DND-41 (cell line): Measurements from ENCODE around the gene AMPD3.

Experiments used
- ATAC-seq: fragments of 200-7000 bp; cut with Tn5 transposase; 3 replicates; pipeline ENCODE4 v1.9.1; 2021; ENCODE audit warnings: low read depth; ENCODE audit not compliant: insufficient read depth
- DNase-seq: peaks from one replicate; pipeline ENCODE4 v3.0.0-alpha.2; 2020
- H2AFZ ChIP-seq: 2 replicates; pipeline ENCODE4 v1.6.0; 2012; ENCODE audit warnings: low read depth, low read length
- H3K27ac ChIP-seq: 2 replicates; pipeline ENCODE4 v1.5.1; 2012; ENCODE audit warnings: low read length, inconsistent platforms
- H3K27me3 ChIP-seq: fragments of 200-600 bp; sonication (generic); 2 replicates; pipeline ENCODE4 v1.6.0; 2012; ENCODE audit warnings: low read length, mild to moderate bottlenecking, inconsistent platforms; ENCODE audit not compliant: insufficient read depth, poor library complexity
- H3K36me3 ChIP-seq: 2 replicates; pipeline ENCODE4 v1.5.1; 2012; ENCODE audit warnings: low read length, inconsistent platforms; ENCODE audit not compliant: insufficient read depth
- H3K4me1 ChIP-seq: 2 replicates; pipeline ENCODE4 v1.5.1; 2012; ENCODE audit warnings: mild to moderate bottlenecking, low read length; ENCODE audit not compliant: insufficient read depth
- H3K4me2 ChIP-seq: 2 replicates; pipeline ENCODE4 v1.6.0; 2012; ENCODE audit warnings: mild to moderate bottlenecking, moderate library complexity, low read length, inconsistent platforms; ENCODE audit not compliant: insufficient read depth
- H3K4me3 ChIP-seq, 2 experiments: fragments of 200-600 bp in 1 of 2; shearing (Covaris generic) in 1 of 2; 2 replicates each; pipeline ENCODE4 v1.5.1; 2012 to 2016; ENCODE audit warnings: inconsistent platforms in 2 of 2, low read length in 2 of 2, mild to moderate bottlenecking in 2 of 2, low read depth in 1 of 2, moderate library complexity in 1 of 2
- H3K79me2 ChIP-seq: 2 replicates; pipeline ENCODE4 v1.6.0; 2012; ENCODE audit warnings: low read length, inconsistent platforms; ENCODE audit not compliant: insufficient read depth
- H3K9ac ChIP-seq: 2 replicates; pipeline ENCODE4 v1.6.0; 2012; ENCODE audit warnings: low read depth, mild to moderate bottlenecking, inconsistent platforms, low read length, moderate library complexity
- H3K9me3 ChIP-seq: 2 replicates; pipeline ENCODE4 v1.5.1; 2012; ENCODE audit warnings: low read length, moderate library complexity, mild to moderate bottlenecking, inconsistent platforms; ENCODE audit not compliant: insufficient read depth, severe bottlenecking
- H4K20me1 ChIP-seq: 2 replicates; pipeline ENCODE4 v1.6.0; 2012; ENCODE audit warnings: low read length; ENCODE audit not compliant: insufficient read depth
- EZH2 ChIP-seq: IDR thresholded peaks from 3 replicates; pipeline ENCODE4 v1.6.1; 2012; ENCODE audit warnings: borderline replicate concordance, low read depth, mild to moderate bottlenecking, moderate library complexity, low read length, inconsistent platforms; ENCODE audit not compliant: severe bottlenecking
- TF ChIP-seq, protein P1 (sequence below): IDR thresholded peaks from 2 replicates; pipeline ENCODE4 v1.5.1; 2012; ENCODE audit warnings: borderline replicate concordance, low read length, moderate library complexity, mild to moderate bottlenecking; ENCODE audit not compliant: poor library complexity, severe bottlenecking; ENCODE audit errors: extremely low read depth

AMPD3 gene

DNA sequence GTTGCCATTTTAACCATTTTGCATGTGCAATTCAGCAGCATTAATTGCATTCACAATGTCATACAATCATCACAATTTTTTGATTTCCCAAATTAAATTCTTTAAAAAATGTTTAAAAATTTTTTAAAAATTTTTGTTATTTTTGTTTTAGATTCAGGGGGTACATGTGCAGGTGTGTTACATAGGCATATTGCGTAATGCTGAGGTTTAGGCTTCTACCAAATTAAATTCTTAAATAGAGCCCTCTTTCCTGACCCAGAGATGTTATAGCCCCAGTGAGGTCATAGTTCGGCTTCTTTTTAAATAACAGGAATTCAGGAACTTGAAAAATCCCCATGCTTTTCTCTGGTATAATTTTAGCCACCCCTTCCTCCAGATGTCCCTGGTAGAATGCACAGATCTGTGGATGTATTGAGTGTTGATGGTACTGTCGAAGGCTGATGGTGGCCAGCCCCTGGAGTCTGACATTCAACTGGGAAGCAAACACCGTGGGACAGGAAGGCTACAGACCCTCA is 11.3 kb upstream of the AMPD3 start:
- TF ChIP-seq, protein P1, sequence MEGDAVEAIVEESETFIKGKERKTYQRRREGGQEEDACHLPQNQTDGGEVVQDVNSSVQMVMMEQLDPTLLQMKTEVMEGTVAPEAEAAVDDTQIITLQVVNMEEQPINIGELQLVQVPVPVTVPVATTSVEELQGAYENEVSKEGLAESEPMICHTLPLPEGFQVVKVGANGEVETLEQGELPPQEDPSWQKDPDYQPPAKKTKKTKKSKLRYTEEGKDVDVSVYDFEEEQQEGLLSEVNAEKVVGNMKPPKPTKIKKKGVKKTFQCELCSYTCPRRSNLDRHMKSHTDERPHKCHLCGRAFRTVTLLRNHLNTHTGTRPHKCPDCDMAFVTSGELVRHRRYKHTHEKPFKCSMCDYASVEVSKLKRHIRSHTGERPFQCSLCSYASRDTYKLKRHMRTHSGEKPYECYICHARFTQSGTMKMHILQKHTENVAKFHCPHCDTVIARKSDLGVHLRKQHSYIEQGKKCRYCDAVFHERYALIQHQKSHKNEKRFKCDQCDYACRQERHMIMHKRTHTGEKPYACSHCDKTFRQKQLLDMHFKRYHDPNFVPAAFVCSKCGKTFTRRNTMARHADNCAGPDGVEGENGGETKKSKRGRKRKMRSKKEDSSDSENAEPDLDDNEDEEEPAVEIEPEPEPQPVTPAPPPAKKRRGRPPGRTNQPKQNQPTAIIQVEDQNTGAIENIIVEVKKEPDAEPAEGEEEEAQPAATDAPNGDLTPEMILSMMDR = no peak
- TF ChIP-seq EZH2 = no peak
- H3K27ac ChIP-seq = no peak overlapping the region
- H3K9ac ChIP-seq = no peak overlapping the region
- ATAC-seq (no peak), DNase-seq (no peak)
- no peaks in the 10 kb centered on the region for H3K36me3 ChIP-seq
- H3K4me1 ChIP-seq = peaks cover 22% of the 10 kb centered on the region
- H3K4me3 ChIP-seq = no peak overlapping the region
- H3K27me3 ChIP-seq = no peaks in the 10 kb centered on the region
- no peaks in the 10 kb centered on the region for H3K79me2 ChIP-seq
- no peaks in the 10 kb centered on the region for H4K20me1 ChIP-seq
- no peaks in the 10 kb centered on the region for H3K9me3 ChIP-seq
- no peak overlapping the region for H3K4me2 ChIP-seq
- H2AFZ ChIP-seq = no peak overlapping the region

DNA sequence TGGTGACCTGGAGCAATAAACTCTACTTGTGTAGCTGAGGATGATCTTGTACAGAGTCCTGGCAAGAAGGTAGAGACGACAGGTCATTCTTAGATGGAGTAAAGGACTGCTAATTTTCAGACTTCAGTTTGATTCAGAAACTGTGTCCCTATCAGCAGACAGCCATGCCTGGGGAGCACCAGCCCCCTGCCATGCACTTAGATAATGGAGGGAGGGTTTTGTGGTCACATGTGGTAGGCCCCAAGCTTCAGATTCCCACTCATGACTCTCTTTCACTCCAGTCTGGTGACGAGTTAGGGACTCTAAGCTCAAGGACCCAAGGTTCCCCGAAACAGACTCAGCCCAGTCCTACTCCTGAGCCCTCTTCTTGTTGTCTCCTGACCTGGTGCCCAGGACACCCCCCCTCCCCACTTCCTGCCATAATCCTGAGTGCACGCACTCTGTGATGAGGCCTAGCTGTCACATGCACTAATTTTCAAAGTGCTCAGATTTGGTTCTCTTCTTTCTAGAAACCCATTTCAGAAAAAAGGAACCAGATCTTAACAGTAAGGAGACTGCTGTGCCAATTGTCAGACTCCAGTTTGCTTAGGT is 10.2 kb upstream of the AMPD3 start:
- no peak for TF ChIP-seq EZH2
- TF ChIP-seq, protein P1 = no peak

DNA sequence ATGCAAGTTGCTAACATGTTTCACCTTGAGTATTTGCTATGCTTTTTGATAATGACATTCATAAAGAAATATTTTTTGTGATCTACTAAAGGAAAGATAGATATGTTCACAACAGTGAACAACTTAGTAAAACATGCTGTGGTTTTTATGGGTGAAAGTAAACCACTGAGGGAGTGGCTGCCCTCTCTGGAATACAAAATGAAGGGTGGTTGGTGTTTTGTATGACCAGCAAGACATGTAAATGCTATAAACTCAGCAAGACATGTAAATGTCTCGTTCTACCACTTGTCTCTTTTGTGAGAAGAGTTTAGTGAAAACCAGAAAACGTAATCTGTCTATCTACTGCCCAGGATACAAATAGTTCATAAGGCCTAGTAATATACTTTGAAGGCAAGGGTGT is 7.6 kb upstream of the AMPD3 start:
- Histone ChIP-seq H3K4me2 (no peak overlapping the region), H3K9ac (no peak overlapping the region), H3K4me3 (no peak overlapping the region), H3K4me1 (peaks cover 18% of the 10 kb centered on the region), H3K36me3 (no peaks in the 10 kb centered on the region), H2AFZ (no peak overlapping the region), H3K27ac (no peak overlapping the region), H3K79me2 (no peaks in the 10 kb centered on the region), H3K9me3 (no peaks in the 10 kb centered on the region), H3K27me3 (peaks cover 12% of the 10 kb centered on the region), H4K20me1 (no peaks in the 10 kb centered on the region)
- TF ChIP-seq, protein P1 = no peak
- no peak for TF ChIP-seq EZH2
- DNase-seq (no peak), ATAC-seq (no peak)

More for the DNA sequence above, 10.2 kb upstream of the AMPD3 start:
- Histone ChIP-seq H4K20me1 (no peaks in the 10 kb centered on the region), H3K4me1 (peaks cover 22% of the 10 kb centered on the region), H3K27ac (peak overlapping the region; percentile 32; the same call in 1 of the 2 replicates), H3K9me3 (no peaks in the 10 kb centered on the region), H3K4me2 (no peak overlapping the region), H3K36me3 (no peaks in the 10 kb centered on the region), H3K9ac (no peak overlapping the region), H2AFZ (peak overlapping the region; percentile 38), H3K4me3 (no peak overlapping the region), H3K27me3 (peaks cover 6% of the 10 kb centered on the region), H3K79me2 (no peaks in the 10 kb centered on the region)
- peak; percentile 57 for DNase-seq
- ATAC-seq = peak; percentile 74
